Activated CD8-positive, alpha-beta T cell treated with anti-CD3 and anti-CD28 coated beads for 36 hours (primary cell): ENCODE data around the gene TBL1X. TPM values are rescaled to one million over a fixed set of nuclear protein-coding genes. Genes with fewer than 3 reads are reported as not detected.
A peak's percentile ranks its signal among the peaks of the same experiment; 100 is the strongest.

Source experiments
- ATAC-seq: fragments of 200-7000 bp; cut with Tn5 transposase; one replicate; pipeline ENCODE4 v1.10.0; 2021; ENCODE audit warnings: mild to moderate bottlenecking, moderate library complexity
- CTCF ChIA-PET: fragments of 350-600 bp; sonication (Branson Sonifier 250); formaldehyde crosslinking; loops from one replicate; lab custom pipeline; 2021; ENCODE audit warnings: antibody characterized with exemption; lab: Charles Lee
- POLR2A ChIA-PET: fragments of 350-600 bp; sonication (Branson Sonifier 250); formaldehyde crosslinking; loops from one replicate; lab custom pipeline; 2021; ENCODE audit warnings: antibody characterized with exemption; lab: Charles Lee
- DNase-seq: peaks from one replicate; pipeline ENCODE4 v3.0.0-alpha.2; 2020
- H3K27ac Mint-ChIP-seq: one replicate; pipeline ENCODE4 v1.8.0; 2021; ENCODE audit warnings: mild to moderate bottlenecking, mixed read lengths
- H3K27me3 Mint-ChIP-seq: one replicate; pipeline ENCODE4 v1.8.0; 2021; ENCODE audit warnings: mixed read lengths
- H3K36me3 Mint-ChIP-seq: one replicate; pipeline ENCODE4 v1.8.0; 2021; ENCODE audit warnings: low read depth, mixed read lengths
- H3K4me1 Mint-ChIP-seq: one replicate; pipeline ENCODE4 v1.8.0; 2021; ENCODE audit warnings: low read depth, mixed read lengths
- H3K4me3 Mint-ChIP-seq: one replicate; pipeline ENCODE4 v1.8.0; 2021; ENCODE audit warnings: mild to moderate bottlenecking, moderate library complexity, mixed read lengths
- H3K9me3 Mint-ChIP-seq: one replicate; pipeline ENCODE4 v1.8.0; 2021; ENCODE audit warnings: mixed read lengths
- intact Hi-C: fragments of 100-400 bp; cut with micrococcal nuclease; formaldehyde crosslinking; loops from one replicate; pipeline ENCODE4 v1.10.0; 2022
- total RNA-seq, 2 experiments: library from RNA; stranded (reverse); gene quantifications; one replicate each; pipeline ENCODE4 v1.2.3, GENCODE V29; 2021
- TF ChIP-seq, protein P1 (sequence below): fragments of 200-600 bp; IDR thresholded peaks from one replicate; pipeline ENCODE4 v1.8.0; 2022; ENCODE audit warnings: antibody characterized with exemption, mild to moderate bottlenecking

The TBL1X gene
- total RNA-seq, 2 experiments from 2014 or later, result 28.9 to 32.0 TPM

GRCh38 chrX:9644335-9644734, 179.5 kb downstream of the TBL1X start:
- Mint-ChIP-seq H3K27ac (peak overlapping the region; percentile 80), H3K4me3 (no peak overlapping the region), H3K36me3 (peaks cover 5% of the 10 kb centered on the region), H3K9me3 (no peaks in the 10 kb centered on the region), H3K4me1 (peaks cover 38% of the 10 kb centered on the region), H3K27me3 (no peaks in the 10 kb centered on the region)
- ATAC-seq (peak; percentile 96), DNase-seq (peak; percentile 81)
- TF ChIP-seq, protein P1, sequence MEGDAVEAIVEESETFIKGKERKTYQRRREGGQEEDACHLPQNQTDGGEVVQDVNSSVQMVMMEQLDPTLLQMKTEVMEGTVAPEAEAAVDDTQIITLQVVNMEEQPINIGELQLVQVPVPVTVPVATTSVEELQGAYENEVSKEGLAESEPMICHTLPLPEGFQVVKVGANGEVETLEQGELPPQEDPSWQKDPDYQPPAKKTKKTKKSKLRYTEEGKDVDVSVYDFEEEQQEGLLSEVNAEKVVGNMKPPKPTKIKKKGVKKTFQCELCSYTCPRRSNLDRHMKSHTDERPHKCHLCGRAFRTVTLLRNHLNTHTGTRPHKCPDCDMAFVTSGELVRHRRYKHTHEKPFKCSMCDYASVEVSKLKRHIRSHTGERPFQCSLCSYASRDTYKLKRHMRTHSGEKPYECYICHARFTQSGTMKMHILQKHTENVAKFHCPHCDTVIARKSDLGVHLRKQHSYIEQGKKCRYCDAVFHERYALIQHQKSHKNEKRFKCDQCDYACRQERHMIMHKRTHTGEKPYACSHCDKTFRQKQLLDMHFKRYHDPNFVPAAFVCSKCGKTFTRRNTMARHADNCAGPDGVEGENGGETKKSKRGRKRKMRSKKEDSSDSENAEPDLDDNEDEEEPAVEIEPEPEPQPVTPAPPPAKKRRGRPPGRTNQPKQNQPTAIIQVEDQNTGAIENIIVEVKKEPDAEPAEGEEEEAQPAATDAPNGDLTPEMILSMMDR, result no peak
- intact Hi-C loops, result no loop called here
- CTCF ChIA-PET, result no interaction called here
- POLR2A ChIA-PET, result no interaction called here

- ChIA-PET CTCF (interaction anchor here (1.4 kb wide), 1 partner anchor 10 kb away, joined by 4 read pairs; no protein-coding TSS in a partner anchor), POLR2A (no interaction called here)
- ATAC-seq (no peak), DNase-seq (no peak)
- Mint-ChIP-seq H3K4me3 (no peak overlapping the region), H3K9me3 (no peaks in the 10 kb centered on the region), H3K36me3 (peaks cover 5% of the 10 kb centered on the region), H3K27me3 (no peaks in the 10 kb centered on the region), H3K27ac (no peak overlapping the region), H3K4me1 (peaks cover 37% of the 10 kb centered on the region)
- intact Hi-C loops, result no loop called here
- TF ChIP-seq, protein P1, result no peak
Measured at GRCh38 chrX:9646471-9647224, 181.8 kb downstream of the TBL1X start.

DNA sequence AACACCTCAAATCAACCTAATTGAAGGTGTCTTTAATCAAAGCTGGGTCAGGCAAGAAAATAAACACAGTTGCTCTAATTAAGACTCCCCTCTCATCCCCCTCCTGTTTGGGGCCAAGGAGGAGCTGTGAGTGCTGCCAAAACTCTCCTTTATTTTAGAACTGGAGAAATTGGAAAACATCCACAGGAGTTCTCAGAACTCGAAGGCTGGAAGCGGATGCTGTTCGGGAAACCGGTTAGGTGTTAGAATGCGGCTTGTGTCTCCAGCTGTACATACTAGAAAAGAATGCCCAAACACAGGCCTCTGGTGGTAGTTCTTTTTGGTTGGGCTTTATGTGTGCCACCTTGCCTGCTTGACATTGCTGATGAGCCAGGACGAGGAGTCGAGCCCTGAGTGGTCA, 182.6 kb downstream of the TBL1X start:
- H3K27ac Mint-ChIP-seq, result no peak overlapping the region
- POLR2A ChIA-PET, result no interaction called here
- no peaks in the 10 kb centered on the region for H3K27me3 Mint-ChIP-seq

DNA sequence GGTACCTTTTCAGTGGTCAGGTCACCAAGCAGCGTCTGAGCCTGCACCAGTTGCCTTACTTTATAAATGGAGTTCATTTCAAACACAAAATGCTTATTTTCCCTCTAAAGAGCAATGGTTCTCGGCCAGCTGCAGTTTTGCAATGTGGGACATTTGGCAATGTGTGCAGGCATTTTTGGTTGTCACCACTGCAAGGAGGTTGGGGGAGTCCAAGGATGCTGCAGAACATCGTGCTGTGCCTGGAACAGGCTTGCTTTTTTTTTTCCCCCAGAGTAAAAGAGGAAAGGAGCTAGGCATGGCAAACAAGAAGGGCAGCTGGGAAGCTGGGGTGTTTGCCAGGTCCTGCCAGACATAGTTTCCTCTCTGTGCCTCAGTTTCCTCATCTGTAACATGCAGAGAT, 185.2 kb downstream of the TBL1X start:
- CTCF ChIA-PET, result no interaction called here
- ATAC-seq (no peak), DNase-seq (no peak)
- POLR2A ChIA-PET, result no interaction called here
- TF ChIP-seq, protein P1, result no peak
- Mint-ChIP-seq H3K4me3 (no peak overlapping the region), H3K4me1 (peaks cover 4% of the 10 kb centered on the region), H3K36me3 (peaks cover 5% of the 10 kb centered on the region), H3K27me3 (no peaks in the 10 kb centered on the region), H3K9me3 (no peaks in the 10 kb centered on the region), H3K27ac (no peak overlapping the region)
- intact Hi-C loops, result no loop called here

More for the DNA sequence above, 182.6 kb downstream of the TBL1X start:
- TF ChIP-seq, protein P1, result no peak
- H3K36me3 Mint-ChIP-seq, result peaks cover 2% of the 10 kb centered on the region
- no peak for DNase-seq
- H3K9me3 Mint-ChIP-seq, result no peaks in the 10 kb centered on the region
- CTCF ChIA-PET, result interaction anchor here (1.3 kb wide), 1 partner anchor 10 kb away, joined by 3 read pairs; no protein-coding TSS in a partner anchor
- intact Hi-C loops, result no loop called here
- H3K4me1 Mint-ChIP-seq, result peaks cover 29% of the 10 kb centered on the region
- no peak for ATAC-seq
- no peak overlapping the region for H3K4me3 Mint-ChIP-seq

DNA sequence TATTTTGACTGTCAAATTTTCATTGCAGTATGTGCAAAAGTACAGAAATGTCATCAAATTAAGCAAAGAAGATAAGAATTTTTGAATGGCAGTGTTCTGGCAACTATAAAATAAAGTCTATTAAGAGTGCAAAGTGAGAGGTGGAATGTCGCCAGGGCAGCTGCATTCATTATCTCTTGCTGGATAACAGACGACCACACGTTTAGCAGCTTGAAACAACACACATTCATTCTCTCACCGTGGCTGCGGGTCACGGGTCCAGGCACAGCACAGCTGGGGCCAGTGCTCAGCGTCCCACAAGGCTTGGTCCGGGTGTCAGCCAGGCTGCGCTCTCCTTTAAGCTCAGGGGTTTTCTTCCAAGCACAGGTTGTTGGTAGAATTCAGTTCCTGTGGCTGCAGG, 186.9 kb downstream of the TBL1X start:
- TF ChIP-seq, protein P1, result no peak
- Mint-ChIP-seq H3K27ac (no peak overlapping the region), H3K9me3 (no peaks in the 10 kb centered on the region), H3K4me3 (no peak overlapping the region), H3K4me1 (no peaks in the 10 kb centered on the region), H3K36me3 (peaks cover 5% of the 10 kb centered on the region), H3K27me3 (no peaks in the 10 kb centered on the region)
- ATAC-seq (no peak), DNase-seq (no peak)
- ChIA-PET POLR2A (interaction anchor here (0.8 kb wide), 1 partner anchor 46 kb away, joined by 3 read pairs; no protein-coding TSS in a partner anchor), CTCF (interaction anchor here (1.2 kb wide), 1 partner anchor 9 kb away, joined by 3 read pairs; no protein-coding TSS in a partner anchor)
- intact Hi-C loops, result no loop called here
